B cell (primary cell): ENCODE measurements around the gene CCDC70. TPM values are rescaled to one million over a fixed set of nuclear protein-coding genes. Genes with fewer than 3 reads are reported as not detected.
A peak's percentile ranks its signal among the peaks of the same experiment; 100 is the strongest.

ENCODE experiments used
- ATAC-seq: fragments of 200-7000 bp; cut with Tn5 transposase; one replicate; pipeline ENCODE4 v1.10.0; 2021; ENCODE audit warnings: low read depth, mild to moderate bottlenecking, moderate number of reproducible peaks, moderate library complexity
- CTCF ChIA-PET: fragments of 350-600 bp; sonication (Branson Sonifier 250); formaldehyde crosslinking; loops from one replicate; lab custom pipeline; 2021; ENCODE audit warnings: antibody characterized with exemption, inconsistent platforms; lab: Charles Lee
- POLR2A ChIA-PET: fragments of 350-600 bp; sonication (Branson Sonifier 250); formaldehyde crosslinking; loops from one replicate; lab custom pipeline; 2021; ENCODE audit warnings: antibody characterized with exemption; lab: Charles Lee
- DNase-seq: peaks from one replicate; pipeline ENCODE4 v3.0.0; 2013
- H2AFZ ChIP-seq: 2 replicates; pipeline ENCODE4 v1.6.1; 2012; ENCODE audit warnings: mild to moderate bottlenecking, low read depth, low read length; ENCODE audit not compliant: insufficient read depth, poor library complexity, severe bottlenecking
- H3K27ac ChIP-seq, 2 donors: 1 replicate in 1 of 2; 2 replicates in 1 of 2; pipeline ENCODE4 v1.5.1; 2012 to 2013; ENCODE audit warnings: low read length in 2 of 2, mild to moderate bottlenecking in 2 of 2, moderate library complexity in 1 of 2
- H3K27me3 ChIP-seq, 4 experiments: fragments of 200-600 bp in 1 of 4; sonication (generic) in 1 of 4; replicated peaks in 1 of 4; 1 replicate in 2 of 4; 2 replicates in 2 of 4; pipeline versions ENCODE4 v1.6.1 to v1.7.0; 2013 to 2016; ENCODE audit warnings: low read length in 3 of 4, mild to moderate bottlenecking in 2 of 4, mixed read lengths in 1 of 4, moderate library complexity in 1 of 4; ENCODE audit not compliant: insufficient read depth in 4 of 4, control insufficient read depth in 3 of 4; ENCODE audit errors: control extremely low read depth in 1 of 4
- H3K36me3 ChIP-seq, 2 experiments: replicated peaks in 1 of 2; 1 replicate in 1 of 2; 2 replicates in 1 of 2; pipeline versions ENCODE4 v1.6.1 to v1.7.1; 2013; ENCODE audit warnings: low read length in 1 of 2; ENCODE audit not compliant: insufficient read depth in 2 of 2, control insufficient read depth in 1 of 2; ENCODE audit errors: control extremely low read depth in 1 of 2, extremely low read depth in 1 of 2
- H3K4me1 ChIP-seq, 2 donors: fragments of 200-600 bp in 1 of 2; sonication (generic) in 1 of 2; 1 replicate in 1 of 2; 2 replicates in 1 of 2; pipeline versions ENCODE4 v1.5.1 to v1.6.1; 2013 to 2017; ENCODE audit warnings: low read length in 2 of 2; ENCODE audit not compliant: control insufficient read depth in 2 of 2, insufficient read depth in 2 of 2
- H3K4me2 ChIP-seq: replicated peaks from 2 replicates; pipeline ENCODE3; 2012; ENCODE audit warnings: mild to moderate bottlenecking, low read depth, low read length; ENCODE audit not compliant: poor library complexity, severe bottlenecking
- H3K4me3 ChIP-seq, 5 experiments: fragments of 200-600 bp in 1 of 5; sonication (generic) in 1 of 5; 1 replicate in 3 of 5; 2 replicates in 2 of 5; pipeline versions ENCODE4 v1.5.1 to v1.7.0; 2011 to 2016; ENCODE audit warnings: low read length in 4 of 5, mild to moderate bottlenecking in 4 of 5, low read depth in 2 of 5, control low read depth in 1 of 5, moderate library complexity in 1 of 5; ENCODE audit not compliant: insufficient read depth in 1 of 5; ENCODE audit errors: control extremely low read depth in 1 of 5, extremely low read depth in 1 of 5
- H3K79me2 ChIP-seq: fragments of 200-600 bp; sonication (generic); one replicate; pipeline ENCODE4 v1.6.0; 2016; ENCODE audit warnings: low read length; ENCODE audit not compliant: control insufficient read depth, insufficient read depth
- H3K9ac ChIP-seq: fragments of 200-600 bp; sonication (generic); 2 replicates; pipeline ENCODE4 v1.6.1; 2017; ENCODE audit warnings: mild to moderate bottlenecking, low read length, moderate library complexity
- H3K9me3 ChIP-seq, 3 donors: one replicate each; pipeline versions ENCODE4 v1.6.1 to v1.7.1; 2013; ENCODE audit warnings: low read length in 2 of 3; ENCODE audit not compliant: control insufficient read depth in 2 of 3, insufficient read depth in 1 of 3; ENCODE audit errors: control extremely low read depth in 1 of 3
- H4K20me1 ChIP-seq: 2 replicates; pipeline ENCODE4 v1.6.0; 2012; ENCODE audit warnings: mild to moderate bottlenecking, low read length; ENCODE audit not compliant: insufficient read depth, control insufficient read depth, poor library complexity, severe bottlenecking
- H3K27ac Mint-ChIP-seq: one replicate; pipeline ENCODE4 v1.8.0; 2021; ENCODE audit warnings: mixed read lengths
- H3K27me3 Mint-ChIP-seq: one replicate; pipeline ENCODE4 v1.8.0; 2021; ENCODE audit warnings: mixed read lengths
- H3K4me1 Mint-ChIP-seq: one replicate; pipeline ENCODE4 v1.8.0; 2021; ENCODE audit warnings: mixed read lengths
- H3K4me3 Mint-ChIP-seq: one replicate; pipeline ENCODE4 v1.8.0; 2021; ENCODE audit warnings: mixed read lengths
- H3K9me3 Mint-ChIP-seq: one replicate; pipeline ENCODE4 v1.8.0; 2022; ENCODE audit warnings: mixed read lengths; ENCODE audit not compliant: insufficient read depth
- EZH2 ChIP-seq: IDR thresholded peaks from 2 replicates; pipeline ENCODE4 v1.6.1; 2012; ENCODE audit warnings: borderline replicate concordance, low read depth, mild to moderate bottlenecking, moderate library complexity, low read length; ENCODE audit not compliant: insufficient read depth, poor library complexity, severe bottlenecking
- WGBS: methylation state at CpG from one replicate; pipeline ENCODE4 v1.1.5; 2013; ENCODE audit warnings: missing lambda C conversion rate; ENCODE audit not compliant: insufficient coverage; 5-methylcytosine and 5-hydroxymethylcytosine counted together
- intact Hi-C: fragments of 100-400 bp; cut with micrococcal nuclease; formaldehyde crosslinking; loops from one replicate; pipeline ENCODE4 v1.10.0; 2022
- polyA plus RNA-seq: library from polyadenylated mRNA; depleted of rRNA; stranded (reverse); fragments of >200 nt; gene quantifications from 2 replicates; pipeline ENCODE4 v1.2.3, GENCODE V29; 2012
- total RNA-seq, 2 donors: library from RNA; stranded (reverse); fragments of 120-200 nt in 1 of 2; gene quantifications; 1 replicate in 1 of 2; 2 replicates in 1 of 2; pipeline versions ENCODE4 v1.2.3 to v1.2.4, GENCODE V29; 2013 to 2022
- TF ChIP-seq, protein P1 (sequence below): fragments of 200-600 bp; IDR thresholded peaks from one replicate; pipeline ENCODE4 v1.8.0; 2022; ENCODE audit warnings: antibody characterized with exemption, mild to moderate bottlenecking

The CCDC70 gene
- total and polyA plus RNA-seq, 2 donors (not counting 1 experiment from before 2014, with no cell fraction given), result not detected

DNA sequence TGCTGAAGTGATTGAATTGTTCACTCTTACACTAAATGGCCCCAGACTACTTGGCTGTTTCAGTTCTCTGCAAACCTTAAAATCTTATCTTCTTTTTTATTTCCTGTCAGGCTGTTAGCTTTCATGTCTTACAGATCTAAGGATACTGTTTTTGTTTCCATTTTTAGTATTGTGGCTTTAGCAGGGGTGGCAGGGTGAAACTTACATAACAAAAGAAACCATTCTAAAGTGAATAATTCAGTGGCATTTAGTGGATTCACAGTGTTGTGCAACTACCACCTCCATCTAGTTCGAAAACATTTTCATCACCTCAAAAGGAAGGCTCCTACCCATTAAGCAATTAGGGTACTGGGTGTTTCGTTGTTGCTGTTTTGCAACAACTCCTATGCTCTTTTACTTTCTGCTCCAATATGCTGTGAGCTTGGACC is 36.6 kb upstream of the CCDC70 start:
- intact Hi-C loops, result no loop called here
- Histone ChIP-seq H3K9ac (peak overlapping the region; percentile 5), H3K4me3 (peak overlapping the region in 1 of 5 experiments; percentile 1), H3K27ac (peak overlapping the region in 1 of 2 donors; percentile 19), H3K79me2 (no peaks in the 10 kb centered on the region), H3K9me3 (no peaks in the 10 kb centered on the region), H3K27me3 (no peaks in the 10 kb centered on the region), H4K20me1 (no peaks in the 10 kb centered on the region), H2AFZ (peak overlapping the region; percentile 66), H3K4me2 (peak overlapping the region; percentile 56), H3K36me3 (no peaks in the 10 kb centered on the region), H3K4me1 (peaks cover 73 to 76% of the 10 kb centered on the region in 2 donors)
- H3K27me3 Mint-ChIP-seq, result peaks cover 4% of the 10 kb centered on the region
- DNase-seq (no peak), ATAC-seq (no peak)
- no CpG with 5 or more reads among the region's 2 CpGs for WGBS
- peak overlapping the region; percentile 62 for H3K4me3 Mint-ChIP-seq
- peaks cover 79% of the 10 kb centered on the region for H3K4me1 Mint-ChIP-seq
- no peak for TF ChIP-seq EZH2
- TF ChIP-seq, protein P1, sequence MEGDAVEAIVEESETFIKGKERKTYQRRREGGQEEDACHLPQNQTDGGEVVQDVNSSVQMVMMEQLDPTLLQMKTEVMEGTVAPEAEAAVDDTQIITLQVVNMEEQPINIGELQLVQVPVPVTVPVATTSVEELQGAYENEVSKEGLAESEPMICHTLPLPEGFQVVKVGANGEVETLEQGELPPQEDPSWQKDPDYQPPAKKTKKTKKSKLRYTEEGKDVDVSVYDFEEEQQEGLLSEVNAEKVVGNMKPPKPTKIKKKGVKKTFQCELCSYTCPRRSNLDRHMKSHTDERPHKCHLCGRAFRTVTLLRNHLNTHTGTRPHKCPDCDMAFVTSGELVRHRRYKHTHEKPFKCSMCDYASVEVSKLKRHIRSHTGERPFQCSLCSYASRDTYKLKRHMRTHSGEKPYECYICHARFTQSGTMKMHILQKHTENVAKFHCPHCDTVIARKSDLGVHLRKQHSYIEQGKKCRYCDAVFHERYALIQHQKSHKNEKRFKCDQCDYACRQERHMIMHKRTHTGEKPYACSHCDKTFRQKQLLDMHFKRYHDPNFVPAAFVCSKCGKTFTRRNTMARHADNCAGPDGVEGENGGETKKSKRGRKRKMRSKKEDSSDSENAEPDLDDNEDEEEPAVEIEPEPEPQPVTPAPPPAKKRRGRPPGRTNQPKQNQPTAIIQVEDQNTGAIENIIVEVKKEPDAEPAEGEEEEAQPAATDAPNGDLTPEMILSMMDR, result no peak
- no peaks in the 10 kb centered on the region for H3K9me3 Mint-ChIP-seq
- peak overlapping the region; percentile 64 for H3K27ac Mint-ChIP-seq
- POLR2A ChIA-PET, result interaction anchor here (0.6 to 0.7 kb wide), 2 partner anchors 370 to 1826 kb away, joined by 4 to 15 read pairs; no protein-coding TSS in a partner anchor
- CTCF ChIA-PET, result interaction anchor here (1.3 to 9.4 kb wide), 2 partner anchors 11 to 371 kb away, joined by 3 to 66 read pairs; no protein-coding TSS in a partner anchor

DNA sequence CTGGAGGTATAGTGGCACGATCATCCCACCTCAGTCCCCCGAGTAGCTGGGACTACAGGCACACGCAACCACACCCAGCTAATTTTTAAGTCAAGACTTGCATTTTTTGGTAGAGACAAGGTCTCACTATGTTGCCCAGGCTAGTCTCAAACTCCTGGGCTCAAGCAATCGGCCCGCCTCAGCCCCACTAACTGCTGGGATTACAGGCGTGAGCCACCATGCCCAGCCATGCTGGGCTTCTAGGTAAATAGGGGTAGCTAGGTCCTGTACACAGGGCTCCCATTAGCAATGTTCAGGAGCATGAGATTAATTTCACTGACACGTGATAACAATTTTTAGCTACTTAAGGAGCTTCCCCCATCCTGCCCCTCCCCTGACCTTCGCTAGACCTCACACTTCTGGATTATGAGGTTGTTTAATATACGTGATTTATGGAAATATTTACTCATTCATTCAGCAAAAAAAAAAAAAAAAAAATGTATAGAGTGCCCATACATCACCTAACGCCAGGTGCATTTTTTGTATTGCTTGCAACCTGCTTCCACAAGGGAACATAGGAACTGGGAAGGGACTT is 36.0 kb upstream of the CCDC70 start:
- no peak for ATAC-seq
- Histone ChIP-seq H3K4me1 (peaks cover 70 to 74% of the 10 kb centered on the region in 2 donors), H3K9me3 (no peaks in the 10 kb centered on the region), H2AFZ (peak overlapping the region; percentile 66), H3K79me2 (no peaks in the 10 kb centered on the region), H4K20me1 (no peaks in the 10 kb centered on the region), H3K27me3 (no peaks in the 10 kb centered on the region), H3K4me2 (peak overlapping the region; percentile 56), H3K9ac (no peak overlapping the region), H3K27ac (no peak overlapping the region), H3K4me3 (peak overlapping the region in 1 of 5 experiments; percentile 2), H3K36me3 (no peaks in the 10 kb centered on the region)
- Mint-ChIP-seq H3K9me3 (no peaks in the 10 kb centered on the region), H3K4me3 (no peak overlapping the region), H3K27ac (no peak overlapping the region), H3K27me3 (peaks cover 4% of the 10 kb centered on the region), H3K4me1 (peaks cover 75% of the 10 kb centered on the region)
- WGBS, result 89% methylated on average over 6 of the region's 10 CpGs
- ChIA-PET POLR2A (interaction anchor here (0.7 kb wide), 1 partner anchor 370 kb away, joined by 15 read pairs; no protein-coding TSS in a partner anchor), CTCF (interaction anchor here (1.3 to 9.4 kb wide), 2 partner anchors 12 to 372 kb away, joined by 3 to 66 read pairs; no protein-coding TSS in a partner anchor)
- no peak for DNase-seq
- TF ChIP-seq EZH2, result no peak
- TF ChIP-seq, protein P1, result no peak
- intact Hi-C loops, result no loop called here
